K562 (cell line): ENCODE results near the gene INPP5D. TPM values are rescaled to one million over a fixed set of nuclear protein-coding genes. Genes with fewer than 3 reads are reported as not detected.

Source experiments
- ATAC-seq: fragments of 200-7000 bp; cut with Tn5 transposase; 3 replicates; pipeline ENCODE4 v1.9.1; 2020; ENCODE audit warnings: moderate library complexity
- BruUV-seq: library from RNA; stranded (reverse); fragments of 400-500 nt; replicated peaks from 2 replicates; lab custom pipeline; 2021; lab: Mats Ljungman, UMichigan
- CTCF ChIA-PET: fragments of 300-600 bp; formaldehyde crosslinking; extraction: SDS; loops from one replicate; lab custom pipeline; 2021; ENCODE audit warnings: low intra/inter-chr PET ratio; lab: Yijun Ruan, JAX
- POLR2A ChIA-PET: fragments of 300-600, 350-650 bp; sonication (Branson Sonifier 250); formaldehyde crosslinking; extraction: SDS; loops from one replicate; lab custom pipeline; 2021; ENCODE audit warnings: antibody characterized with exemption, inconsistent platforms; lab: Yijun Ruan, JAX
- DNase-seq, 4 experiments: peaks; one replicate each; pipeline versions ENCODE4 v3.0.0 to v3.0.0-alpha.2; 2011 to 2018; ENCODE audit warnings: low spot score in 3 of 4, mixed read lengths in 3 of 4; ENCODE audit errors: extremely low read depth in 1 of 4
- FAIRE-seq: peaks from 2 replicates; lab custom pipeline; 2011; peaks lifted over from hg19 to GRCh38; lab: Jason Lieb, UNC
- H2AFZ ChIP-seq: 2 replicates; pipeline ENCODE4 v1.6.0; 2011; ENCODE audit warnings: low read depth, low read length, control low read depth, inconsistent platforms
- H3K27ac ChIP-seq: fragments of 200-600 bp; 3 replicates; pipeline ENCODE4 v1.8.0; 2011; ENCODE audit warnings: low read depth, mild to moderate bottlenecking, control low read depth, inconsistent platforms, low read length, moderate library complexity, mixed read lengths; ENCODE audit errors: extremely low read depth
- H3K27me3 ChIP-seq, 2 experiments: fragments of 300-600 bp in 1 of 2; 2 replicates in 1 of 2; 3 replicates in 1 of 2; pipeline versions ENCODE4 v1.6.0 to v1.8.0; 2011; ENCODE audit warnings: inconsistent platforms in 2 of 2, low read length in 2 of 2, mild to moderate bottlenecking in 1 of 2, mixed read lengths in 1 of 2, moderate library complexity in 1 of 2; ENCODE audit not compliant: control insufficient read depth in 2 of 2, insufficient read depth in 2 of 2
- H3K36me3 ChIP-seq: fragments of 300-600 bp; 3 replicates; pipeline ENCODE4 v1.8.0; 2011; ENCODE audit warnings: mild to moderate bottlenecking, low read length, inconsistent platforms; ENCODE audit not compliant: control insufficient read depth, insufficient read depth
- H3K4me1 ChIP-seq, 2 experiments: fragments of 200-600 bp in 1 of 2; replicated peaks in 1 of 2; 2 replicates in 1 of 2; 3 replicates in 1 of 2; pipeline versions ENCODE4 v1.5.1 to v1.8.0; 2011; ENCODE audit warnings: inconsistent platforms in 2 of 2, low read length in 2 of 2, mild to moderate bottlenecking in 1 of 2, mixed read lengths in 1 of 2, moderate library complexity in 1 of 2; ENCODE audit not compliant: control insufficient read depth in 2 of 2, insufficient read depth in 2 of 2
- H3K4me2 ChIP-seq: 2 replicates; pipeline ENCODE4 v1.6.1; 2011; ENCODE audit warnings: low read length, control low read depth, inconsistent platforms, mixed read lengths; ENCODE audit not compliant: insufficient read depth
- H3K4me3 ChIP-seq: fragments of 200-600 bp; sonication (generic), shearing (Covaris generic); 2 replicates; pipeline ENCODE4 v1.5.1; 2016; ENCODE audit warnings: control low read depth, inconsistent platforms
- H3K79me2 ChIP-seq: fragments of 200-600 bp; 3 replicates; pipeline ENCODE4 v1.8.0; 2011; ENCODE audit warnings: low read length, inconsistent platforms; ENCODE audit not compliant: control insufficient read depth, insufficient read depth
- H3K9ac ChIP-seq, 2 experiments: 2 replicates each; pipeline versions ENCODE4 v1.6.0 to v1.6.1; 2011; ENCODE audit warnings: low read depth in 2 of 2, low read length in 2 of 2, control low read depth in 1 of 2, inconsistent platforms in 1 of 2, mild to moderate bottlenecking in 1 of 2, mixed read lengths in 1 of 2; ENCODE audit not compliant: insufficient read depth in 1 of 2
- H3K9me1 ChIP-seq: one replicate; pipeline ENCODE4 v1.6.0; 2011; ENCODE audit warnings: inconsistent platforms, mild to moderate bottlenecking, low read length, moderate library complexity; ENCODE audit not compliant: control insufficient read depth, insufficient read depth
- H3K9me3 ChIP-seq: replicated peaks from 2 replicates; pipeline ENCODE4 v1.5.1; 2011; ENCODE audit warnings: low read depth, low read length, inconsistent platforms; ENCODE audit not compliant: control insufficient read depth, insufficient read depth
- H4K20me1 ChIP-seq: replicated peaks from 2 replicates; pipeline ENCODE4 v1.6.1; 2011; ENCODE audit warnings: low read length, inconsistent platforms, mixed read lengths; ENCODE audit not compliant: control insufficient read depth, insufficient read depth
- BHLHE40 ChIP-seq: IDR thresholded peaks from 2 replicates; pipeline ENCODE4 v1.6.1; 2011; ENCODE audit warnings: low read length, improper control_type of control experiment
- SPI1 ChIP-seq: IDR thresholded peaks from 2 replicates; pipeline ENCODE4 v1.6.1; 2011; ENCODE audit warnings: low read depth, low read length, control low read depth, borderline replicate concordance
- WGBS: fragments of 100-300 bp; shearing (Covaris generic); methylation state at CpG from one replicate; pipeline ENCODE4 v1.1.6; 2016; ENCODE audit warnings: low coverage, mixed read lengths; ENCODE audit not compliant: insufficient coverage; ENCODE audit errors: missing lambda C conversion rate; 5-methylcytosine and 5-hydroxymethylcytosine counted together
- in situ Hi-C: fragments of 300-500 bp; cut with MboI; formaldehyde crosslinking; loops from 4 replicates; pipeline ENCODE4 v1.15.0; 2018; ENCODE audit warnings: inconsistent platforms, mixed read lengths
- intact Hi-C: fragments of 100-400 bp; cut with micrococcal nuclease; formaldehyde crosslinking; loops from 2 replicates; pipeline ENCODE4 v1.14.2; 2022
- polyA plus RNA-seq, 8 experiments: library from polyadenylated mRNA; depleted of rRNA in 4 of 8; stranded (reverse) in 5 of 8; unstranded in 3 of 8; fragments of >200 nt; fragmentation: Nextera tagmentation in 2 of 8; fragmentation: Illumina TruSeq in 1 of 8; extraction: Ambion mirVana in 2 of 8; extraction: Trizol in 1 of 8; gene quantifications; 2 replicates each; pipeline versions ENCODE4 v1.2.1 to v1.2.3, GENCODE V29; 2011 to 2014; ENCODE audit warnings: inconsistent platforms in 1 of 8, missing spikeins in 1 of 8
- total RNA-seq, 7 experiments: library from RNA; depleted of rRNA in 6 of 7; stranded (reverse); fragments of >200 nt in 6 of 7; fragmentation: Illumina TruSeq in 2 of 7; extraction: Trizol in 2 of 7; gene quantifications; 2 replicates each; pipeline versions ENCODE4 v1.2.1 to v1.2.3, GENCODE V29; 2011 to 2021; ENCODE audit warnings: low replicate concordance in 1 of 7
- TF ChIP-seq, protein P1 (sequence below): fragments of 450-650 bp; IDR thresholded peaks from 2 replicates; pipeline ENCODE4 v1.6.1; 2016; ENCODE audit warnings: mild to moderate bottlenecking

Gene INPP5D
- total and polyA plus RNA-seq, 9 of the 15 experiments (the other 6 are each of a cell fraction or from before 2014, with no cell fraction given), result 0.55 to 6.2 (median 2.2) TPM

DNA sequence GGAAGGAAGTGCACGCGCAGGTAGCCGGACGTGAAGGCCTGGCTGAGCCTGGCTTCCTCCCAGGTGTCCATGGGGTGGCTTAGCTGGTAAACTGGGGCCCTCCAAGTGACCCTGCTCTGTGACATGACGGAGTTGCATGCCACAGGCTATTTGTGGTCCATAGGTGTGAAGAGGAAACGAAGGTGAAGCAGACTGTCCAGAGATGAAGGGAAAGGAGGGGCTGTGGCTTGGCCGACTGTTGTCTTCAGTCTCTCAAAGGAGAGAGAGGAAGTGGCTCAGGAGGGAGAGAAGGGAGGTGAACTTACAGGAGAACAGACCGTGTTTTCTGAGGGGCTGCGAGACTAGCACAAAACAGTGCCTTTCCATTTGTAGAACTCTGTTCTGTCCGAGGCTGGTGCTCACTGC lies 19.3 kb downstream of the INPP5D start:
- Histone ChIP-seq H3K79me2 (no peaks in the 10 kb centered on the region), H3K9ac (no peak overlapping the region; a peak in 1 of 4 replicates), H4K20me1 (no peaks in the 10 kb centered on the region), H3K9me3 (no peaks in the 10 kb centered on the region), H3K36me3 (no peaks in the 10 kb centered on the region)
- no peak for ATAC-seq
- no peak for FAIRE-seq
- in situ Hi-C loops (no loop called here), intact Hi-C loops (no loop called here)
- CTCF ChIA-PET, result no interaction called here
- TF ChIP-seq, protein P1, sequence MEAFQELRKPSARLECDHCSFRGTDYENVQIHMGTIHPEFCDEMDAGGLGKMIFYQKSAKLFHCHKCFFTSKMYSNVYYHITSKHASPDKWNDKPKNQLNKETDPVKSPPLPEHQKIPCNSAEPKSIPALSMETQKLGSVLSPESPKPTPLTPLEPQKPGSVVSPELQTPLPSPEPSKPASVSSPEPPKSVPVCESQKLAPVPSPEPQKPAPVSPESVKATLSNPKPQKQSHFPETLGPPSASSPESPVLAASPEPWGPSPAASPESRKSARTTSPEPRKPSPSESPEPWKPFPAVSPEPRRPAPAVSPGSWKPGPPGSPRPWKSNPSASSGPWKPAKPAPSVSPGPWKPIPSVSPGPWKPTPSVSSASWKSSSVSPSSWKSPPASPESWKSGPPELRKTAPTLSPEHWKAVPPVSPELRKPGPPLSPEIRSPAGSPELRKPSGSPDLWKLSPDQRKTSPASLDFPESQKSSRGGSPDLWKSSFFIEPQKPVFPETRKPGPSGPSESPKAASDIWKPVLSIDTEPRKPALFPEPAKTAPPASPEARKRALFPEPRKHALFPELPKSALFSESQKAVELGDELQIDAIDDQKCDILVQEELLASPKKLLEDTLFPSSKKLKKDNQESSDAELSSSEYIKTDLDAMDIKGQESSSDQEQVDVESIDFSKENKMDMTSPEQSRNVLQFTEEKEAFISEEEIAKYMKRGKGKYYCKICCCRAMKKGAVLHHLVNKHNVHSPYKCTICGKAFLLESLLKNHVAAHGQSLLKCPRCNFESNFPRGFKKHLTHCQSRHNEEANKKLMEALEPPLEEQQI, result no peak
- TF ChIP-seq SPI1 (peak; percentile 48; the same call in 1 of the 2 replicates), BHLHE40 (no peak)
- TF ChIP-seq, all 486 proteins: peak for 1
- POLR2A ChIA-PET, result no interaction called here
- Histone ChIP-seq H3K4me1 (peaks cover 26 to 29% of the 10 kb centered on the region in 2 experiments), H3K4me2 (no peak overlapping the region), H3K9me1 (no peaks in the 10 kb centered on the region), H2AFZ (no peak overlapping the region), H3K27me3 (no peaks in the 10 kb centered on the region), H3K27ac (no peak overlapping the region), H3K4me3 (no peak overlapping the region)
- DNase-seq, result no peak
- no TSS peak for BruUV-seq
- WGBS, result 69% methylated on average over 6 of the region's 10 CpGs
